Bronchial epithelial cell (primary cell): ENCODE measurements around the gene CDH8. TPM values are rescaled to one million over a fixed set of nuclear protein-coding genes. Genes with fewer than 3 reads are reported as not detected.
A peak's percentile ranks its signal among the peaks of the same experiment; 100 is the strongest.

Source experiments
- DNase-seq: peaks from one replicate; pipeline ENCODE4 v3.0.0-alpha.2; 2010; ENCODE audit warnings: low read depth
- FAIRE-seq: peaks from 2 replicates; lab custom pipeline; 2011; peaks lifted over from hg19 to GRCh38; lab: Jason Lieb, UNC
- H3K27me3 ChIP-seq: 2 replicates; pipeline ENCODE4 v1.5.1; 2011; ENCODE audit warnings: low read length; ENCODE audit not compliant: control insufficient read depth, insufficient read depth
- H3K36me3 ChIP-seq: 2 replicates; pipeline ENCODE4 v1.5.1; 2011; ENCODE audit warnings: low read length; ENCODE audit not compliant: control insufficient read depth, insufficient read depth
- H3K4me3 ChIP-seq: 2 replicates; pipeline ENCODE4 v1.5.1; 2011; ENCODE audit warnings: mild to moderate bottlenecking, low read depth, low read length, control low read depth
- total RNA-seq: library from RNA; depleted of rRNA; stranded (reverse); fragments of >200 nt; gene quantifications from 2 replicates; pipeline ENCODE4 v1.2.1, GENCODE V29; 2014
- TF ChIP-seq, protein P1 (sequence below): IDR thresholded peaks from 2 replicates; pipeline ENCODE4 v1.5.1; 2011; ENCODE audit warnings: mild to moderate bottlenecking, moderate library complexity, low read length, control low read depth, inconsistent platforms; ENCODE audit not compliant: insufficient read depth, severe bottlenecking

CDH8 gene
- total RNA-seq, 1 donor from 2014 or later: 1.8 TPM

GRCh38 chr16:61891460-61891859 lies 144.8 kb downstream of the CDH8 start:
- no peaks in the 10 kb centered on the region for H3K27me3 ChIP-seq
- DNase-seq (no peak), FAIRE-seq (no peak)
- TF ChIP-seq, protein P1, sequence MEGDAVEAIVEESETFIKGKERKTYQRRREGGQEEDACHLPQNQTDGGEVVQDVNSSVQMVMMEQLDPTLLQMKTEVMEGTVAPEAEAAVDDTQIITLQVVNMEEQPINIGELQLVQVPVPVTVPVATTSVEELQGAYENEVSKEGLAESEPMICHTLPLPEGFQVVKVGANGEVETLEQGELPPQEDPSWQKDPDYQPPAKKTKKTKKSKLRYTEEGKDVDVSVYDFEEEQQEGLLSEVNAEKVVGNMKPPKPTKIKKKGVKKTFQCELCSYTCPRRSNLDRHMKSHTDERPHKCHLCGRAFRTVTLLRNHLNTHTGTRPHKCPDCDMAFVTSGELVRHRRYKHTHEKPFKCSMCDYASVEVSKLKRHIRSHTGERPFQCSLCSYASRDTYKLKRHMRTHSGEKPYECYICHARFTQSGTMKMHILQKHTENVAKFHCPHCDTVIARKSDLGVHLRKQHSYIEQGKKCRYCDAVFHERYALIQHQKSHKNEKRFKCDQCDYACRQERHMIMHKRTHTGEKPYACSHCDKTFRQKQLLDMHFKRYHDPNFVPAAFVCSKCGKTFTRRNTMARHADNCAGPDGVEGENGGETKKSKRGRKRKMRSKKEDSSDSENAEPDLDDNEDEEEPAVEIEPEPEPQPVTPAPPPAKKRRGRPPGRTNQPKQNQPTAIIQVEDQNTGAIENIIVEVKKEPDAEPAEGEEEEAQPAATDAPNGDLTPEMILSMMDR: no peak
- no peak overlapping the region for H3K4me3 ChIP-seq
- H3K36me3 ChIP-seq: no peaks in the 10 kb centered on the region

DNA sequence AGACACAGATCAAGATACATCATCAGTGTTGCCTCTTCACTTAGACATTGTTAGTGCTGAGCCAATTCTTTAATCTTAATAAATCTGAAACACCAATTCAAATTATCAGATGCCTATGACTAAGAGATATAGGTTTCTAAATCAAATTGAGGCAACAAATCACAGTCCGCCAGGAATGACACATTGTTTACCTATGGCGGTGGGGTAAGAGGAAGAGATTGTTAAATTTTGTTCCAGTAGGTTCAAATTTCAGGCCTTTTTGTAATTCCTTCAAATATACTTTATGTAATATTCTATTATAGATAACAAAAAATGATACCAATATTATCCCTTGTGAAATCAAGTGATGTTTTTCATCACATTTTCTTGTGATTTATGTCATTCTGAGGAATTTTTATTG lies 145.9 kb downstream of the CDH8 start:
- H3K27me3 ChIP-seq: no peaks in the 10 kb centered on the region
- no peaks in the 10 kb centered on the region for H3K36me3 ChIP-seq
- FAIRE-seq (no peak), DNase-seq (peak; percentile 45)
- TF ChIP-seq, protein P1: no peak
- no peak overlapping the region for H3K4me3 ChIP-seq

DNA sequence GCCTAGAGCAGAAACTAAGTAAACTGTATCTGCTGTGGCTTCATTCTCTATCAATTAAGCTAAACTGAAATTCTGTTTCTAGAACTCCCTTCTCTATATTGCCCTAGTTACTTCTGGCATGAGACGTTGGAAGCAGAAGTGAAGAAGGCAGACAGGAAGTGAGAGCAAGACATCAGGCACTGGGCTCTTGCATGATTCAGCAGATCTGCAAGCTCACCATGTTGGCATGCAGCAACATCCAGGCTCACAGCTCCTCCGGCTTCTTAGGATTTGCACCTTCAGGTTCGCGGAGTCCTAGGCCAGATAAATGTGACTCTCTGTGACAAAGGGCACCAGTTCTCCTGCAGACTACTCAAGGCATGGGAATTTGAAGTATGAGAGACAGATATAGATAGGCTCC lies 148.3 kb downstream of the CDH8 start:
- peak; percentile 43 for DNase-seq
- no peaks in the 10 kb centered on the region for H3K36me3 ChIP-seq
- no peak overlapping the region for H3K4me3 ChIP-seq
- H3K27me3 ChIP-seq: no peaks in the 10 kb centered on the region
- peak; percentile 52 for FAIRE-seq
- TF ChIP-seq, protein P1: no peak

DNA sequence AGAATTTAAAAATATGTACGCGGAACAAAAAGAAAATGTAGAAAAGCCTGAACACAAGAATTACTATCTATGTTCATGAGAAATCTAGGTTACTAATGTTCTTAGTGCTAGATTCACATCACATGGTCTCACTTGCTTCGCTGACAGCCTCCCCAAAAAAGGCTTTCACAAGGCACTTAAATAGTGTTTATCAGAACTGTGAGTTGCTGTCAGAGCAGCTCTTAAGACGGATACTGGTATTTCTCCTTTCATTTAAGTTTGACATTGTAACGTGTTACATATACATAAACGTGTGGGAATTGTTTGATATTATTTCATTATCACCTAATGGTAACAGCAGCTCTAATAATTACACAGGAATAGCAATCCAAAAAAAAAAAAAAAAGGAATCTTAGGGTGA lies 150.9 kb downstream of the CDH8 start:
- no peaks in the 10 kb centered on the region for H3K27me3 ChIP-seq
- TF ChIP-seq, protein P1: no peak
- DNase-seq (no peak), FAIRE-seq (no peak)
- no peaks in the 10 kb centered on the region for H3K36me3 ChIP-seq
- no peak overlapping the region for H3K4me3 ChIP-seq

DNA sequence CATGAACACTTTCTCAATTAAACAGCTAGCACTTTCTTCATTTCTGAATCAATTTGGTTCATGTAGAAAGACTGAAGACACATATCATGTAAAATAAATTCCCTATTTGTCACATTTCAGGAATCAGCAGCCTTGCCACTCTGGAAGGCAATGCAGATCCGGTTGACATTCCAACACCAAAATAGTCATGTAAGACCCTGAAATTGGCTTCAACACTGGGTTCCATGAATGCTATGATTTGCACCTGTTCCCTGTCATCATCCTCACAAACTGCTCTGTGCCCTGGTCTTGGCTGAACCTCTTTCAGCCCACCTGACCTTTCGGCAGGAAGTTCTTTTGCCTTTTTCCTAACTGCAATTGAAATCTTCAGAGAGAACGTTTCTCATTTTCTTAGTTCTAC lies 156.9 kb downstream of the CDH8 start:
- H3K36me3 ChIP-seq: no peaks in the 10 kb centered on the region
- H3K4me3 ChIP-seq: no peak overlapping the region
- TF ChIP-seq, protein P1: no peak
- FAIRE-seq (no peak), DNase-seq (no peak)
- H3K27me3 ChIP-seq: no peaks in the 10 kb centered on the region

DNA sequence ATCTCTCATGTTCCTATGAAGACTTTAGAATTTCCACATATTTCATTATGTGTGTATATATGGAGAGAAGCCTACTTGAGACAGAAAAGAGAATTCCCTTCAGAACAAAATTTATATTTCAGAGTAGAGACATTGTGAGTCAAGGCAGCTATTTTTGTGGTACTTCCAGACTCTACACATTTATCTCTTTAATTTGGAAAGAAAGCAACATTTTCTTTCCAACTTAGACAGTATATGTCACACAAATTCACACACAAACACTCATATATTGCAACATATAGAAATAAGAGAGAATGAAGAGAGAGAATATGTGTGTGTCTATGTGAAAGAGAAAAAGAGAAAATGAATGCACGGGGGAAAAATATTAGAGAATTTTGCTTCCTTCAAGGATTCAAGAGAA lies 158.8 kb downstream of the CDH8 start:
- TF ChIP-seq, protein P1: no peak
- FAIRE-seq: no peak

More for the DNA sequence above, 158.8 kb downstream of the CDH8 start:
- Histone ChIP-seq H3K4me3 (no peak overlapping the region), H3K36me3 (no peaks in the 10 kb centered on the region), H3K27me3 (no peaks in the 10 kb centered on the region)
- no peak for DNase-seq
